Activated CD4-positive, alpha-beta T cell treated with anti-CD3 and anti-CD28 coated beads for 4 hours (primary cell): ENCODE data around the gene PARP6.

ENCODE experiments used
- DNase-seq, 2 donors: peaks; one replicate each; pipeline ENCODE4 v3.0.0-alpha.2; 2020

The PARP6 gene

DNA sequence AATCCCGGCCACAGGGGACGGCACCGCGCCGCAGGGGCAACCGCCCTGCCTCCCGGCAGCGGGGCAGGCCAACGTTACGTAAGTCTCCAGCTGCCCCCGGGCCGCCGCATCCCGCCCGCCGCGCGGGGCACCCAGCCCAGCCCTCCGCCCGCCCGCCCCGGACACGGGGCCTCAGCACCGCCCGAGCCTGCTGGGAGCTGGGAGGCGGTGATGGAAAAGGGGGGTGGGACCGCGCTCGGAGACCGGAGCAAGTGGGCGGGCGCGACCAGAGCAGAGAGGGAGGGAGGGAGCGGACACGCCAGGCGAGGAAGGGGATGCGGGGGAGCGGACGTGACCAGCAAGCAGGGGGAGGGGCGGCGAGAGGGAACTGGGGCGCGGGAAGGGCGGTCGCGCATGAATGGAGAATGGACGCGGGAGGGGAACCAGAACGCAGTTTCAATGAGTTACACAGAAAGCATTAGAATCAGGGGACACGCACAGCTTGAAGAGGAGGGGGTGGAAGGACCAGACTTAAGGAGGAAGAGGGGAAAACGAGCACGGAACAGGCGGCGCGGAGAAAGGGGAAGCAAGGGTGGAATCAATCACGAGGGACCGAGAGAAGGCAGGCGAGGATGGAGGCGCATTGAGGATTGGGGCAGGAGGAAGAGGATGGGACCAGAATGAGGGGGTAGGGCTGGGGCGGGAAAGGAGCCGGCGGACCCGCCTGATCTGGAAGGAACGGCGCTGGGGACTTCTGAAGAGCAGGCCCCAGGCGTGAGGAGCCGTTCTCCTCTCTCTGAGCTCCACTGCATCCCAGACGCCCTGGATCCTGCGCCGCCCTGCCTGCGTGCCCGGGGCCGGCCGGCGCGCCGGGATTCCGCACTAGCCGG, 41.9 kb downstream of the PARP6 start:
- peak; percentile 79 to 91 for DNase-seq

DNA sequence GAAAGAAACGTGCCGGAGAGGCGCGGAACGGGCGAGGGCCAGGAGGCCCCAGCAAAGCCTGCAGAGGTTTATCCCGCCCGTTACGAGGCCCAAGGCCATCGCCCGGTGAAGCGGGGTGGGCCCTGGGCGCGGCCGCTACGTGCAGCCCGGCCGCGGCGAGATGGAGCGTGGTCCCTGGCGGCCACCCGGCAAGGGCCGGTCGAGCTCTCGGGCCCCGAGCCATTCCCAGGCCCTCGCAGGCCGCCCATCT, 42.5 kb downstream of the PARP6 start:
- DNase-seq, result no peak

DNA sequence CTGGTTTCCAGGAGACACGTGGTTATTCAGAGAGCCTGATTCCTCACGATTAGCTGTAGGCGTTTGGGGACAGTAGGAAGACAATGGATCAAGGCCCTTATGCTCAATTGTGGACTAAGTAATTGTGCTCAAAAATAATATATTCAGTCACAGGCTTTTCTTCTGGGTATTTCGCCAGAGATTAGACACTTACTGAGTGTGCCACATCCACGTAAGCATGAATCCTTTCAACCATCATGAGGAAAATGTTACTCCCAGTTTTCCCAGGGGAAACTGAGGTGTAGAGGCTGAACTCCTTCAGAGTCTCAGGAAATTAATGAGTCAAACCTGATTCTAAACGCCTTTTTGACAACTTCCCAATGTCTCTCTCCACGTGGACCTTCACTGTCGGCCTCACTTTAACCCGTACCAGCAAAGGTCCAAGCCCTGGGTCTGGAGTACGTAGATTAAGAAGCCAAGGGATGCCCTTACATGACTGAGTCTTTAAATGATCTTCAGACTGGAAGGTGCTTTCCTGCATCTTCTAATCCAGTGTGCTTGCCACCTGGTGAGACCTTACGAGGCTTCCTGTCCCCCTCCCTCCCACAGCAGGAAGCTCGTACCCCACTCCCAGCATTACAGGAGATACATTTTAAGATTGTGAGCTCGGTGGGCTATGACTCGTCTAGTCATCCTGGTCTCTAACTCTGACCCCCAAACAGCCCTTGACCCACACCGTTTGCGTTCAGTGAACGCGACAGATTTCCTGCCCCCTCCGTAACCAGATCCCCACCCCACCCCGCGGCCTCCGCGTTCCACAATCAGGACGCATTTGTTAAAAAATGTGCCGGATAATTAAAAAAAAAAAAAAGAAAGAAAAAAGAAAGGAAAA, 43.0 kb downstream of the PARP6 start:
- DNase-seq, result peak; percentile 51 to 54

DNA sequence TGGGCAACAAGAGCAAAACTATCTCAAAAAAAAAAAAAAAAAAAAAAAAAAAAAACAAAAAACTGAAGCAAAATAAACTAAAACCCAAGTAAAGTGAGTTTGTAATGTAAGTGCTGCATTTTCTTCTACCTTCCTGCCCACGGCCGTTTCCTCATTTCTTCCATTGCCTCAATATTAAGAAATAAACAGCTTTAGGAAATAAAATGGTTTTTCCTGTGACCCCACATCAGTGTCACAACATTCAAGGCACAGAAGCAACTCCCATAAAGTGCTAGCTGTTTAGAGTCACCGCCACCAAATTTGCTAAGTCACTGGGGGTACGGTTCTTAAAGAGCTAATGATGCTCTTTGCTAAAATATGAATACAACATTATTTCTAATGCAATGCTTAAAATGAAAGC, 44.6 kb downstream of the PARP6 start:
- DNase-seq, result peak; percentile 26 to 35

DNA sequence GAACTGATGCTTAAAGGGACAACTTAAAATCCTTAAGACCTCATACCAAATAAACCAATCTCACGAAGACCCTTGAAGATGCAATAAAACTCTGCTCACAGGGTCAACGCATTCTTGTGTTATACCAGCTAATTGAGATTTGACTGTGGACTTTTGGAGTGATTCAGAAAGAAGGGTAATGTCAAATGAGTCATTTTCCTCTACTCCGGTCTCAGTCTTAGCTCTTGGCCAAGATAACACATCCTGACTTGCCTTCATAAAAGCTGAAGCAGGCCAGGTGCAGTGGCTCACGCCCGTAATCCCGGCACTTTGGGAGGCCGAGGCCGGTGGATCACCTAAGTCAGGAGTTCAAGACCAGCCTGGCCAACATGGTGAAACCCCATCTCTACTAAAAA, 45.2 kb downstream of the PARP6 start:
- peak; percentile 35 to 39 for DNase-seq

DNA sequence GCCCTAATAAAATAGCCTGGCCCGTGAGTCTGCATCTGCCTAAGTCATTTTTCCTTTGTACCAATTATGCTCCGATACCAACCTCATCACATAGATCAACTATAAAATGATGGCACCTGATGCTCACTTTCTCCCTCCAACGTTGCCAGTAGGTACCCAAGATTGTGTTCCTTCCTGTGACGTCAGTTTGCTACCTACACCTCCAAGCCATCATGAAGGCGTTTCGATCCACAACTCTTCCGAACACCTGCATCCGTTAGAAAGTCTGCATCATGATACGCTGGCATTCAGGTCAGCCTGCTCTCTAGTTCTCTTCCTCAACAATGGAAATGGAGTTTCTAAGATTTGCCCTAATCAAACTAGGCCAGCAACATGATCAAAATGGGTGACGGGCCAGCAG, 49.1 kb downstream of the PARP6 start:
- DNase-seq, result no peak

DNA sequence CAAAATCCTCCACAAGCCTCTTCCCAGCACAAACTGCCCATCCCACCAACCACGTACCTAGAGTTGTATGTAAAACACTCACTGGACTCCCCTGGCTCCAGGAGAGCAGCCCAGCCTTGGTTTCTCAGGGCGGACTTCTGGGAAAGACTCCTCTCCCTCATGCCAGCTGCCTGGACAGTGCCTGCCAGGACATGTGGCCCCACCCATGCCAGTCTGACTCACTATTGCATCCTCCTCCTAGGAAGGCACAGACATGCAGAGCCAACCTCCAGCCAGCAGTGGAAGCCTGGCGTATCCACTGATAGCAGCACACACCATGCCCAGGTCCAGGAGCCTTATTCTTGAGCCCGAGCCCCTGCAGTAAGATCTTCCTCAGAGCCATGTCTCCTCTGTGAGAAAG, 50.0 kb downstream of the PARP6 start:
- no peak for DNase-seq

DNA sequence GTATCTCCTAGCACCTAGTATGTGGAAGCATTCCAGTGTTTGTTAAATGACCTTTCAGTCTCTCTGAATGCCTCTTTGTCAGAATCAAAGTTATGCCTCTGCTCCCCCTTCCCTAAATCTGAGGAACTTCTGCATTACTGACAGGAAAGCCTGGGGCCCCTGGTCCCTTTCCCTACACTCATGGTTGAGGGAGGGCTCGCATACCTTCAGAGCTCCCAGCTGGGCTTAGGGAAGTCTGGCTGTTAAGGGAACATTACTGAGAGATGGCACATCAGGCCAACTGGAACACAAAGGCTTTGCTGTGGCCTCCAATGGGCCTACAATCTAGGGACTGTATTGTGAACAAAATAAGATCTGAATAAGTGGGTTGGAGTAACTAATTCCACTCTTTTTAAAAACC, 51.7 kb downstream of the PARP6 start:
- DNase-seq, result no peak

DNA sequence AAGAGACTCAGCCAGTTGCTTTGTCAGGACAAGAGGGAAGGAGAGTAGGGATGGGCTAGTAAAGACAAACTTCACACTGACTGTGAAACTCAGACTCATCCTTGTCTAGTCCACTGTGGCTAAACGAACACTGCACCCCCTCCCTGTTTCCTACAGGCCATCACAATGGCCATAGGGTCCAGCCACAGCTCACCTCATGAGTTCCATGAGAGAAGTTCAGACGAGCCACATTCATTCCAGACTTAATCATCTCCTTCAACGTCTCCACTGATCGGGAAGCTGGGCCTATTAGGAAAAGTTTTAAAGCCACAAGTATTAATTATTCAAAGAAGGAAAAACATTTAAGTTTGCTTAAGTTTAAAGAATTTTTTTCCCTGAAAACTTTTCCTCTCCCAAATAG, 55.1 kb downstream of the PARP6 start:
- DNase-seq, result no peak

DNA sequence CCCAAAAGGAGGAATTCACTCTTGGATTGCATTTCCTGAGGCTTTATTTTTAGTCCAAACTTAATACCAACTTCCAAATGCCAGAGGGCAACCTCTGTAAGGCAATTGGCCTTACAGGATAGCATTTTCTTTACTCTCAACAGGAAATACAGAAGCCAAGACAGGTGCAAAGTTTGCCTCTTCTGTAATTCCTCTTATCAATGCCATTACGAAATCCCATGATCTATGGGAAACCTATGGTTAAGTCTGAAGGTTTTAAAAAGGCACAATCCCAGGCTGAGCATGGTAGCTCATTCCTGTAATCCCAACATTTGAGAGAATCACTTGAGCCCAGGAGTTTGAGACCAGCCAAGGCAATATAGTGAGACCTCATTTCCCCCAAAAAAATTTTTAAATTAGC, 56.3 kb downstream of the PARP6 start:
- DNase-seq, result no peak

DNA sequence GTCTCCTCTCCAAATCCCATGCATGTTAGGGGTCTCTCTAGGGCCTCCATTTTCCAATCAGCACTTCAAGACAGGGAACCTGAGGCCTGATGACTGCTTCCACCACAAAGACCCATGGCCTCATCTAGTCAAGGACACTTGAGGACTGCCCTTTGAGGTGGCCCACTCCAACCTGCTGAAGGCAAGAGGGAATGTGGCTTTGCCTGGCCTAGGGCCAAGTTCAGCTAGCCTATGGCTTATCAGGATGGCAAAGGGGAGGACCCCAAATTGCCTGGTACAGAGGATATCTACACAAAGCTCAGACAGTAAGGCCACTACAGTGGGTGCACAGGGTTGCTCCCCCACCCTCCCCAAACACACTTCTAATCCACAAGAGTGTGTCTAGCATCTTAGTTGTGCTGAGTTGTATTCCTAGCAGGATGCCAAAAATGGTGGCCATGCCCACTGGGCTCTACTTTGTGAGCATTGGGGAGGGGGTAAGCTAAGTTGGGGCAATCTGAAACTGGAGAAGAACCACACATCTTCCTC, 64.7 kb downstream of the PARP6 start:
- no peak for DNase-seq

DNA sequence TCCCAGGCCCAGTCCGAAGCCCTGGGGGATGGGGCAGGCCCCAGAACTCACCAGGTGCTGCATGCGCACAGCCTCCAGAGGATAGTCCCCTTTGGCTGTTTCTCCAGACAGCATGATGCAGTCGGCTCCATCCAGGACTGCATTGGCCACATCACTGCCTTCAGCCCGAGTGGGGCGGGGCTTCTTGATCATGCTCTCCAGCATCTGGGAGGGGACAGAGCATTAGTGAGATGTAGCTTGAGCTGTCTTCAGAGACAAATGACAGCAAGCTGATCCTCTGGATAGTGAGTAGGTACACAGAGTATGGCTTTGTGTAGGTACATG, 65.7 kb downstream of the PARP6 start:
- no peak for DNase-seq

DNA sequence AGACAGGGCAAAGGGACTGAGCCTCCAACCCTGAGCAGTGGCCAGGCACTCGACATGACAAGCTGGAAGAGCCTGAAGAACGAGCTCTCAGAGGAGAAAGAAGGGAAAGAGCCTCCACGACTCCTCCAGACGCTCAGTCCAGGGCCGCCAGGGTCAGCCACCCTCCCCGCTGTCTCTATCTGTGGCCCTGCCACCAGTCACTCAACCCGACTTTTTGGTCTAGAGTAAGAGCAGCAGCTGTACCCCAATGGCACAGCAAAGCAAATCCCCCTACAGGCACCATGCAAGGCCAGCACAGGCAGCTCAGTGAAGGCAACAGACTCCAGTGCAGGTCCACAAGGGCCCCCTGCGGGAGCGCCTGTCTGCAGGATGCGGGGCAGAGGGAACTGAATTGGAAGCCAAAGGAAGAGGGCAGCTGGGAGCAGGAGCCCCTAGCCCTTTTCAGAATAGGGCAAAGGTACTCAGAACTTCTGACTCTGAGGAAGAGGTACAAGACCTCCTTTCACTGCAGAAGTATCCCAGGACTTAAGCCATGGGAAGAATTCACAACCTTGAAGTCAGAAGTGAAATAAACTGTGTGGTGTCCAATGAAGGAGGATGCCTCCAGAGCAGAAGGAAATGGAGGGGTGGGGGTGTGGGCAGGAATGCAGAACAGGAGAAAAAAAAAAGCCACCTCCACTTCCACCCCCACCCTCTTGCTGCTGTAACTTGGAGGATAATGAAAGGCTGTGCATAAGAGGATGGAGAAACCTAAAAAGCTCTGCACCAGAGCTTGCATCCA, 66.3 kb downstream of the PARP6 start:
- no peak for DNase-seq

DNA sequence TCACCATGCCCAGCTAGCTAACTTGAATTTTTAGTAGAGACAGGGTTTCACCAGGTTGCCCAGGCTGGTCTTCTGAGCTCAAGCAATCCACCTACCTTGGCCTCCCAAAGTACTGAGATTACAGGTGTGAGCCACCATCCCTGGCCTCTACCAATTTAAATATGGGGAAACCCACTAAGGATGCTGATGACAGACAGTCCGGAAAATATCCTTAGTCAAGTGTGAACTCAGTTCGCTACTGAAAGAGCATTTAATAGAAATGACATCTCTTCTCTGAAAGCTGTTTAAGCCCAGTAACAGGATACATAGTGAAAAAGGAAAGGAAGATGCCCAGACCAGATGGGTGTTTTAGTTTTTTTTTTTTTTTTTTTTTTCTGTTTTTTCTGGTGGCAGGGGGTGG, 67.1 kb downstream of the PARP6 start:
- no peak for DNase-seq

DNA sequence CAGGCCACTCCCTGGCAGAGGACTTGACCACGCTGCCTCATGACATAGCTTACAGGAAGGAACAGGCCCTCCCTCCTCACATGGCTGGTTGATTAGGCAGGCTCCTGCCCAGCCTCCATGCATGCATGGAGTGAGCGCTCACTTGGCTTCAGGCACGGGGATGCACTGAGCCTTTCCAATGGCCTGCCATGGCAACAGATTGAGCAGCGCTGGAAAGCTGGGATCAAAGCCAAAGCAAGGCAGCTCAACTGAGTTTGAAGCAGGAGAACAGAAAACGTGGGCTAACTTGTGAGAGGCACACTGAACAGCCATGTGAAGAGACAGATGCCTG, 68.9 kb downstream of the PARP6 start:
- no peak for DNase-seq

DNA sequence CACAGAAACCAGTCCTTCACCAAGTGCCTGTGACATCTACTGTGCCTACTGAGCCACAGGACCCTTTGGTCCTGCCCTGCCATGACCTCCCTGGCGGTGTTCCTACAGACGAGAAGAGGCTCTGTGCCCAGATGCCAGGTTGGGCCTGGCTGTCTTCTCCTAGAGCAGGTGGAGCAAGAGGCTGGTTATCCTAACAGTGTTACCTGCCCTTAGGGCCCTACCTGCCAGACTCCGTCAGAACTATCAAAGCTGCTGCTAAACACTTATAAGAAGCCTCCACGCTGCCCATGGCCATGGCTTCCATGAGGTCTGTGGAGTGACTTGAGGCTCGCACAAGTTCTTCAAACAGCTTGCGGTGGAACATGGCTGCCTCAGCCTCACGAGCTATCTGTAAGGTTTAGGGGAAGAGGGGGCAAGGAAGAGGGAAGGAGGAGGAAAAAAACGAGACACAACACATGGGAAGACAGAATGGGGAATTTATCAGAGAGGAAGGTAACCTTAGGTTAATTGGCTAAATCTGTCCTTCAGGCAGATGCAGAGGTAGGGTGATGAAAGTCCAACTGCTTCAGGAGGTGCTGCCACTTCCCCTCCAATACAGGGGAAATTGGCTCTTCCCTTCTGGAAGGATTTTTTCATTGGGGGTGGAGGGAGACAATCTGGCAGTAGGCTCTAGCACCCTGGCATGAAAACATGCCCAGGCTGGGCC, 69.4 kb downstream of the PARP6 start:
- no peak for DNase-seq

DNA sequence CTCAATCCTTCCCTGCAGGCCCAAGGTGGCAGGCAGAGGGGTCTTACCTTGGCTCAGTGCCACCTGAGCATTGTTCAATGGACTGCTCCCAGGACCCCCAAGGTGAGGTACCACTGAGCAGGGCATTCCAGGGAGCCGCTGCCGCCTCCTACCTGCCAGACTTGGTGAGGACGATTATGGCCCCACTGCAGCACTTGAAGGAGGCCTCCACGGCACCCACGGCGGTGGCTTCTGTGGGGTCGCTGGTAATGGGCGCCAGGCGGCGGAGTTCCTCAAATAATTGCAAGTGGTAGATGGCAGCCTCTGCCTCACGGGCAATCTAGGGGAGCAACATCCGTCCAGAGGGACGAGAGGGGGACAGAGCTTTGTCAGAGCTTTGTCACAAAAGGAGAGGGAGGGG, 70.1 kb downstream of the PARP6 start:
- no peak for DNase-seq

DNA sequence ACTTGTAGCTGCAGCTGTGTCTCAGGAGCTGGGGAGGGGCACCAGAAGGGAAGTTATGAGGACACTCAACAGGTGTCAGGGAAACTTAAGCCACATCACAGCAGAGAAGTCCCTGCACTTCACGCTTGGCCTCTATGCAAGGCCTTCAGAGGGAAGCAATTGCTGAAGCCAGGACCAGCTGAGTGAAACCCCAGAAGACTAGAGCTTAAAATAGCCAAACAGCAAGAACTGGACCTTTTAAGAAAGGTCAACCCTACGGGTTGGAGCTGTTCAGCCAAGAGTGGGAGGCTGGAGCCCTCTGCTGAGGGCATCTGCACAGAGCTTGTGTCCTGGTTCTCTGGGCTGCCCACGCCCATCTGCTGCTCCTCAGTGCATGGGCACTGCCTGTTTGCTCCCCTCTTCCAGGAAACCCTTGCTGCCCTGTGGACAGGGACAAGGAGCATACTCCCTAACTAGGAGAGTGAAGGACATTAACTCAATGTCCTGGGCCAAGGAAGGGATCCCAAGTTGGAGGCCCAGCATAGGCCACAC, 70.9 kb downstream of the PARP6 start:
- no peak for DNase-seq

DNA sequence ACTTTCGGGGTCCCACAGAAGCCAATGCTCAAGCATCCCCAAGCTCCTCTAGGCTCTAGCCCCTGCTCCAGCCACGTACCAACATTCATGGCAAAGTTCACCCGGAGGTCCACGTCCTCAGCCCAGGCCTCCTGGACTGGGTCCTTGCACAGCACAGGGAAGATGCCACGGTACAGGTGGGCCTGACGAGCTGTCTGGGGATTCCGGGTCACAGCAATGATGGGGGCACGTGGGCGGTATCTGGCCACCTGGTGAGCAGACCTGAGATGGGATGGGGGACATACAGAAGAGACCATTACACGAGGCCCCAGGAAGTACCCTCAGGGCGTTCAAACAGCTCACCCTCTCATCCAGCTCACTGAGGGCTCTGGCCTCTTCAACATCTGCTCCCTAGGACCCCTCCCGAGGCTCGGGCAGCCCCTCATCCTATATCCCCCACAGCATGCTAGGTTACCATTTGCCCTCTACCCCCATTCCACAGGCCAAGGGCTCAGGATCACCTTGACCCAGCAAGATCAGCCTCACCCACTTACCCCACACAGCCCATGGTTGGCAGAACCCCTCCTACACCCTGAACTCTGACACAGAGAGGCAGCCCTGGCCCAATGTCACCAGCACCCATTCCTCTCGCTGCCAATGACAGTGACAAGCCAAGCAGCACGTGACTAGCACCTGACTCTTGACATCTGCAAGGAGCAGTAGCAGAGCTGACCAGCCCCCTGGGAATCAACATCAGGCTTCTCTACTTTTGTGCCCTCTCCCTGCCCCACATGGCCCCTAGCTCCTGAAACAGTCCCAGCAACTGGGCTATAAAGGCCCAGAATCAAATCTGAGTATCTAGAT, 71.7 kb downstream of the PARP6 start:
- DNase-seq, result no peak

DNA sequence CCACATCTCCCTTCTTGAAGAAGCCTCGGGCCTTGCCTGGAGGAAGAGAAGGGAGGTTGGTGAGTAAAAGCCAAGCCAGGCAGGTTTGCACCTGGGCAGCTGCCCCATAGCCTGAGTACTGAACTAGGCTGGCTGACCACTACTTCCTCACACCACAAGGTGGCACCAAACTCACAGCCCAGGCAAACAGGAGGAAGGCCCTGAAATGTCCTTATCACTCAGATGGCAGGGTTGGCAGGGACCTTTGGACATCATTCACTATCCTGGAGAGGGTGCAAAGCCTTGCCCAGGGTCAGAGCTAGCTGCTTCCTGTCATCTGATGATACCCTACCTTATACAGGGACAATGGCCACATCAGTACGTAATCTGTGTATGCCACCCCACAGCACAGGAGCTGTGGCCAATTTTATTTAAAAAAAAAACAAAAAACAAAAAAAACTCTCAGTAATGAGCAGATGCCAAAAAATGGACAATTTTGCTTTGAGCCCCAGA, 72.6 kb downstream of the PARP6 start:
- DNase-seq, result peak; percentile 60 to 75

DNA sequence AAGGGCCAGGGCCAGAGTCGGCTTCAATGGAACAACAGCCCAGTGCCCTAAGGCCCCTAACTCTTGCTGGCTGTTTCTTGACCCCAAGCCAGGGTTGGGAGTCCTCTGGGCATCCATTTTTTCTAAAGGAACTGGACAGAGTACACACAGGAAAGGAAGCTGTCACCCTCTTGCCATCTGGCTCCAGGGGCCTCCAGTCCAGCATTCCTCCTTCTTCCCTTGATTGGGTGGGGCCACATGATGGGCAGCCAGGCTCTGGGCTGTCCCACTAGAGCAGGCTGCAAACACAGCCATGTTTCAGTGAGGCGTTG, 73.2 kb downstream of the PARP6 start:
- DNase-seq, result no peak
